Large intestine (tissue), 3 donors: Measurements from ENCODE around the gene KIAA0825. TPM values are rescaled to one million over a fixed set of nuclear protein-coding genes. Genes with fewer than 3 reads are reported as not detected.
A peak's percentile ranks its signal among the peaks of the same experiment; 100 is the strongest.

Experiments used
- DNase-seq, 2 donors: peaks; one replicate each; pipeline versions ENCODE4 v3.0.0 to v3.0.0-alpha.2; 2013
- H3K27ac ChIP-seq: one replicate; pipeline ENCODE4 v1.5.1; 2013; ENCODE audit warnings: low read length
- H3K27me3 ChIP-seq: 2 replicates; pipeline ENCODE4 v1.6.1; 2013; ENCODE audit warnings: low read length; ENCODE audit not compliant: control insufficient read depth, insufficient read depth
- H3K36me3 ChIP-seq: 2 replicates; pipeline ENCODE4 v1.6.1; 2013; ENCODE audit warnings: low read length; ENCODE audit not compliant: control insufficient read depth, insufficient read depth
- H3K4me1 ChIP-seq: one replicate; pipeline ENCODE4 v1.6.1; 2013; ENCODE audit warnings: low read length; ENCODE audit not compliant: control insufficient read depth, insufficient read depth
- H3K4me3 ChIP-seq: one replicate; pipeline ENCODE4 v1.5.1; 2013; ENCODE audit warnings: low read length
- H3K9me3 ChIP-seq: one replicate; pipeline ENCODE4 v1.6.1; 2013; ENCODE audit warnings: mild to moderate bottlenecking, low read depth, low read length, moderate library complexity; ENCODE audit not compliant: control insufficient read depth
- WGBS: methylation state at CpG from one replicate; pipeline ENCODE4 v1.1.5; 2013; ENCODE audit warnings: low lambda C conversion rate; ENCODE audit not compliant: insufficient coverage; 5-methylcytosine and 5-hydroxymethylcytosine counted together
- polyA plus RNA-seq: library from polyadenylated mRNA; unstranded; fragments of 120-200 nt; gene quantifications from one replicate; pipeline ENCODE4 v1.2.1, GENCODE V29; 2013

KIAA0825 gene
- polyA plus RNA-seq, 1 donor = 2.8 TPM

- Histone ChIP-seq H3K36me3 (no peaks in the 10 kb centered on the region), H3K27ac (no peak overlapping the region), H3K27me3 (no peaks in the 10 kb centered on the region), H3K9me3 (peaks cover 5% of the 10 kb centered on the region), H3K4me3 (no peak overlapping the region), H3K4me1 (no peaks in the 10 kb centered on the region)
- no CpG with 5 or more reads among the region's 1 CpG for WGBS
- DNase-seq = no peak
Measured at GRCh38 chr5:94544031-94544650, 74.3 kb downstream of the KIAA0825 start.

- no peak for DNase-seq
- WGBS = 100% methylated on average over 5 of the region's 6 CpGs
- Histone ChIP-seq H3K36me3 (no peaks in the 10 kb centered on the region), H3K27ac (no peak overlapping the region), H3K27me3 (no peaks in the 10 kb centered on the region), H3K4me3 (no peak overlapping the region), H3K9me3 (peaks cover 5% of the 10 kb centered on the region), H3K4me1 (no peaks in the 10 kb centered on the region)
Measured at GRCh38 chr5:94540856-94541494, 77.4 kb downstream of the KIAA0825 start.

- no peak overlapping the region for H3K4me3 ChIP-seq
- peaks cover 5% of the 10 kb centered on the region for H3K9me3 ChIP-seq
- H3K27me3 ChIP-seq = no peaks in the 10 kb centered on the region
- H3K27ac ChIP-seq = peak overlapping the region; percentile 58
- no peaks in the 10 kb centered on the region for H3K36me3 ChIP-seq
- no peaks in the 10 kb centered on the region for H3K4me1 ChIP-seq
- DNase-seq = peak; percentile 4 to 16
- WGBS = no CpG with 5 or more reads among the region's 3 CpGs
Measured at GRCh38 chr5:94538260-94538659, 80.1 kb downstream of the KIAA0825 start.

GRCh38 chr5:94526706-94527105 lies 91.7 kb downstream of the KIAA0825 start:
- DNase-seq = no peak
- no peaks in the 10 kb centered on the region for H3K36me3 ChIP-seq
- no peaks in the 10 kb centered on the region for H3K4me1 ChIP-seq
- H3K9me3 ChIP-seq = no peaks in the 10 kb centered on the region
- H3K27ac ChIP-seq = no peak overlapping the region
- no peak overlapping the region for H3K4me3 ChIP-seq
- no peaks in the 10 kb centered on the region for H3K27me3 ChIP-seq
- no CpG with 5 or more reads among the region's 2 CpGs for WGBS

GRCh38 chr5:94524841-94525697 lies 93.3 kb downstream of the KIAA0825 start:
- no peak overlapping the region for H3K27ac ChIP-seq
- H3K9me3 ChIP-seq = no peaks in the 10 kb centered on the region
- no peaks in the 10 kb centered on the region for H3K27me3 ChIP-seq
- H3K4me3 ChIP-seq = no peak overlapping the region
- H3K4me1 ChIP-seq = no peaks in the 10 kb centered on the region
- H3K36me3 ChIP-seq = no peaks in the 10 kb centered on the region
- 33% methylated on average over 1 of the region's 4 CpGs for WGBS
- DNase-seq = peak; percentile 7 to 33

- Histone ChIP-seq H3K4me3 (no peak overlapping the region), H3K36me3 (no peaks in the 10 kb centered on the region), H3K27me3 (no peaks in the 10 kb centered on the region), H3K9me3 (no peaks in the 10 kb centered on the region), H3K4me1 (no peaks in the 10 kb centered on the region), H3K27ac (no peak overlapping the region)
- DNase-seq = no peak
Measured at GRCh38 chr5:94523018-94523417, 95.4 kb downstream of the KIAA0825 start.

- Histone ChIP-seq H3K4me3 (no peak overlapping the region), H3K27me3 (no peaks in the 10 kb centered on the region), H3K36me3 (no peaks in the 10 kb centered on the region), H3K27ac (no peak overlapping the region), H3K9me3 (no peaks in the 10 kb centered on the region), H3K4me1 (no peaks in the 10 kb centered on the region)
- no peak for DNase-seq
- WGBS = 100% methylated on average over 1 of the region's 1 CpG
Measured at GRCh38 chr5:94522117-94522516, 96.3 kb downstream of the KIAA0825 start.

- no peak for DNase-seq
- no peak overlapping the region for H3K4me3 ChIP-seq
- 100% methylated on average over 1 of the region's 3 CpGs for WGBS
Measured at GRCh38 chr5:94517490-94518488, 100.6 kb downstream of the KIAA0825 start.

GRCh38 chr5:94516148-94516547 lies 102.3 kb downstream of the KIAA0825 start:
- Histone ChIP-seq H3K4me1 (no peaks in the 10 kb centered on the region), H3K27me3 (no peaks in the 10 kb centered on the region), H3K36me3 (no peaks in the 10 kb centered on the region), H3K27ac (no peak overlapping the region), H3K9me3 (no peaks in the 10 kb centered on the region), H3K4me3 (no peak overlapping the region)
- WGBS = no CpG with 5 or more reads among the region's 5 CpGs
- DNase-seq = no peak

More at GRCh38 chr5:94517490-94518488, 100.6 kb downstream of the KIAA0825 start:
- H3K27me3 ChIP-seq = no peaks in the 10 kb centered on the region
- no peak overlapping the region for H3K27ac ChIP-seq
- H3K36me3 ChIP-seq = no peaks in the 10 kb centered on the region
- no peaks in the 10 kb centered on the region for H3K9me3 ChIP-seq
- no peaks in the 10 kb centered on the region for H3K4me1 ChIP-seq
